Measurements from ENCODE around the gene TTBK1.

DNA sequence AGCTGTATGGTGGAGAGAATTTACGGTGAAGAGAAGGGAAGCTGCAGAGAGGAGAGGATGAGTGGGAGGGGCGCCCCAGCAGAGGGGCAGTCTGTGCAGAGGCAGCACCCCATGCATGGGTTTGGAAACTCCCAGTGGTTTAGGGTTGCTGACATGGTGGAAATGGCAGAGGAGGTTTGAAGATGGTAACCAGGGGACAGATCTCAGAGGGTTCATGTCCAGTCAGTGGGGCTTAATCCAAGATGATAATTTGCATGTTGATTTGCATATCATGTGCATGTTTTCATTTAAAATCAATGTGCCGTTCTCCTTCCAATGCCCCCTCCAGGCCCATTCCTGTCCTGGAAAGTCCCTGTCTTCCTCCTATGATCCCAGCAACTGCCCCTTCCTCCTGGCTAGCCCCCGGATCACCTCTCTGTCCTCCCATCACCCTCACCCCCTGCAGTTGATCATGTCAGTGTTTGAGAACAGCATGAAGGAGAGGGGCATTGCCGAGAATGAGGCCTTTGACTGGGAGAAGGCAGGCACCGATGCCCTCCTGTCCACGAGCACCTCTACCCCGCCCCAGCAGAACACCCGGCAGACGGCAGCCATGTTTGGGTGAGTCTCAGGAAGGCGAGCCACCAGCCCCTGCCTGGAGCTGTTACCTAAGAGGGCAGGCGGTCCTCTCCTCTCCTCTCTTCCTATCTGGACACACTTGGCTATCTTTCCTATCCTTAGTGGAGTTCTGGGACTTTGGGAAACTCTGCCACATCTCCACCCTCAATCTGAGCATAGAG lies 14.3 kb downstream of the TTBK1 start:
- TF ChIP-seq, protein P1, sequence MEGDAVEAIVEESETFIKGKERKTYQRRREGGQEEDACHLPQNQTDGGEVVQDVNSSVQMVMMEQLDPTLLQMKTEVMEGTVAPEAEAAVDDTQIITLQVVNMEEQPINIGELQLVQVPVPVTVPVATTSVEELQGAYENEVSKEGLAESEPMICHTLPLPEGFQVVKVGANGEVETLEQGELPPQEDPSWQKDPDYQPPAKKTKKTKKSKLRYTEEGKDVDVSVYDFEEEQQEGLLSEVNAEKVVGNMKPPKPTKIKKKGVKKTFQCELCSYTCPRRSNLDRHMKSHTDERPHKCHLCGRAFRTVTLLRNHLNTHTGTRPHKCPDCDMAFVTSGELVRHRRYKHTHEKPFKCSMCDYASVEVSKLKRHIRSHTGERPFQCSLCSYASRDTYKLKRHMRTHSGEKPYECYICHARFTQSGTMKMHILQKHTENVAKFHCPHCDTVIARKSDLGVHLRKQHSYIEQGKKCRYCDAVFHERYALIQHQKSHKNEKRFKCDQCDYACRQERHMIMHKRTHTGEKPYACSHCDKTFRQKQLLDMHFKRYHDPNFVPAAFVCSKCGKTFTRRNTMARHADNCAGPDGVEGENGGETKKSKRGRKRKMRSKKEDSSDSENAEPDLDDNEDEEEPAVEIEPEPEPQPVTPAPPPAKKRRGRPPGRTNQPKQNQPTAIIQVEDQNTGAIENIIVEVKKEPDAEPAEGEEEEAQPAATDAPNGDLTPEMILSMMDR (IDR thresholded peaks at IDR 0.05), result no peak
- TF ChIP-seq, protein P2, sequence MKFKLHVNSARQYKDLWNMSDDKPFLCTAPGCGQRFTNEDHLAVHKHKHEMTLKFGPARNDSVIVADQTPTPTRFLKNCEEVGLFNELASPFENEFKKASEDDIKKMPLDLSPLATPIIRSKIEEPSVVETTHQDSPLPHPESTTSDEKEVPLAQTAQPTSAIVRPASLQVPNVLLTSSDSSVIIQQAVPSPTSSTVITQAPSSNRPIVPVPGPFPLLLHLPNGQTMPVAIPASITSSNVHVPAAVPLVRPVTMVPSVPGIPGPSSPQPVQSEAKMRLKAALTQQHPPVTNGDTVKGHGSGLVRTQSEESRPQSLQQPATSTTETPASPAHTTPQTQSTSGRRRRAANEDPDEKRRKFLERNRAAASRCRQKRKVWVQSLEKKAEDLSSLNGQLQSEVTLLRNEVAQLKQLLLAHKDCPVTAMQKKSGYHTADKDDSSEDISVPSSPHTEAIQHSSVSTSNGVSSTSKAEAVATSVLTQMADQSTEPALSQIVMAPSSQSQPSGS (CRISPR knock-in tag; IDR thresholded peaks at IDR 0.05; ENCODE audit: borderline replicate concordance, low read depth), result no peak
- TF ChIP-seq, protein P3, sequence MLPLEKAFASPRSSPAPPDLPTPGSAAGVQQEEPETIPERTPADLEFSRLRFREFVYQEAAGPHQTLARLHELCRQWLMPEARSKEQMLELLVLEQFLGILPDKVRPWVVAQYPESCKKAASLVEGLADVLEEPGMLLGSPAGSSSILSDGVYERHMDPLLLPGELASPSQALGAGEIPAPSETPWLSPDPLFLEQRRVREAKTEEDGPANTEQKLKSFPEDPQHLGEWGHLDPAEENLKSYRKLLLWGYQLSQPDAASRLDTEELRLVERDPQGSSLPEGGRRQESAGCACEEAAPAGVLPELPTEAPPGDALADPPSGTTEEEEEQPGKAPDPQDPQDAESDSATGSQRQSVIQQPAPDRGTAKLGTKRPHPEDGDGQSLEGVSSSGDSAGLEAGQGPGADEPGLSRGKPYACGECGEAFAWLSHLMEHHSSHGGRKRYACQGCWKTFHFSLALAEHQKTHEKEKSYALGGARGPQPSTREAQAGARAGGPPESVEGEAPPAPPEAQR (CRISPR knock-in tag; IDR thresholded peaks at IDR 0.05), result no peak
- TF ChIP-seq CBFB (CRISPR knock-in tag; IDR thresholded peaks at IDR 0.05; ENCODE audit: low read depth) (no peak), FOXK1 (CRISPR knock-in tag; IDR thresholded peaks at IDR 0.05) (no peak), ELF4 (CRISPR knock-in tag; IDR thresholded peaks at IDR 0.05; ENCODE audit: low read depth) (no peak), ESRRA (CRISPR knock-in tag; IDR thresholded peaks at IDR 0.05; ENCODE audit: borderline replicate concordance) (no peak), SP1 (CRISPR knock-in tag; conservative IDR thresholded peaks at IDR 0.05) (no peak)
- TF ChIP-seq, protein P4, sequence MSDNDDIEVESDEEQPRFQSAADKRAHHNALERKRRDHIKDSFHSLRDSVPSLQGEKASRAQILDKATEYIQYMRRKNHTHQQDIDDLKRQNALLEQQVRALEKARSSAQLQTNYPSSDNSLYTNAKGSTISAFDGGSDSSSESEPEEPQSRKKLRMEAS (CRISPR knock-in tag; IDR thresholded peaks at IDR 0.05), result no peak
- TF ChIP-seq, protein P5, sequence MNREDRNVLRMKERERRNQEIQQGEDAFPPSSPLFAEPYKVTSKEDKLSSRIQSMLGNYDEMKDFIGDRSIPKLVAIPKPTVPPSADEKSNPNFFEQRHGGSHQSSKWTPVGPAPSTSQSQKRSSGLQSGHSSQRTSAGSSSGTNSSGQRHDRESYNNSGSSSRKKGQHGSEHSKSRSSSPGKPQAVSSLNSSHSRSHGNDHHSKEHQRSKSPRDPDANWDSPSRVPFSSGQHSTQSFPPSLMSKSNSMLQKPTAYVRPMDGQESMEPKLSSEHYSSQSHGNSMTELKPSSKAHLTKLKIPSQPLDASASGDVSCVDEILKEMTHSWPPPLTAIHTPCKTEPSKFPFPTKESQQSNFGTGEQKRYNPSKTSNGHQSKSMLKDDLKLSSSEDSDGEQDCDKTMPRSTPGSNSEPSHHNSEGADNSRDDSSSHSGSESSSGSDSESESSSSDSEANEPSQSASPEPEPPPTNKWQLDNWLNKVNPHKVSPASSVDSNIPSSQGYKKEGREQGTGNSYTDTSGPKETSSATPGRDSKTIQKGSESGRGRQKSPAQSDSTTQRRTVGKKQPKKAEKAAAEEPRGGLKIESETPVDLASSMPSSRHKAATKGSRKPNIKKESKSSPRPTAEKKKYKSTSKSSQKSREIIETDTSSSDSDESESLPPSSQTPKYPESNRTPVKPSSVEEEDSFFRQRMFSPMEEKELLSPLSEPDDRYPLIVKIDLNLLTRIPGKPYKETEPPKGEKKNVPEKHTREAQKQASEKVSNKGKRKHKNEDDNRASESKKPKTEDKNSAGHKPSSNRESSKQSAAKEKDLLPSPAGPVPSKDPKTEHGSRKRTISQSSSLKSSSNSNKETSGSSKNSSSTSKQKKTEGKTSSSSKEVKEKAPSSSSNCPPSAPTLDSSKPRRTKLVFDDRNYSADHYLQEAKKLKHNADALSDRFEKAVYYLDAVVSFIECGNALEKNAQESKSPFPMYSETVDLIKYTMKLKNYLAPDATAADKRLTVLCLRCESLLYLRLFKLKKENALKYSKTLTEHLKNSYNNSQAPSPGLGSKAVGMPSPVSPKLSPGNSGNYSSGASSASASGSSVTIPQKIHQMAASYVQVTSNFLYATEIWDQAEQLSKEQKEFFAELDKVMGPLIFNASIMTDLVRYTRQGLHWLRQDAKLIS (CRISPR knock-in tag; IDR thresholded peaks at IDR 0.05; ENCODE audit: borderline replicate concordance), result no peak

All from WTC11 (cell line).